Glomerular visceral epithelial cell (primary cell): ENCODE results near the gene SNTB2.

ENCODE experiments used
- DNase-seq: peaks from one replicate; pipeline ENCODE4 v3.0.0-alpha.2; 2016; ENCODE audit errors: extremely low spot score

Gene SNTB2

DNA sequence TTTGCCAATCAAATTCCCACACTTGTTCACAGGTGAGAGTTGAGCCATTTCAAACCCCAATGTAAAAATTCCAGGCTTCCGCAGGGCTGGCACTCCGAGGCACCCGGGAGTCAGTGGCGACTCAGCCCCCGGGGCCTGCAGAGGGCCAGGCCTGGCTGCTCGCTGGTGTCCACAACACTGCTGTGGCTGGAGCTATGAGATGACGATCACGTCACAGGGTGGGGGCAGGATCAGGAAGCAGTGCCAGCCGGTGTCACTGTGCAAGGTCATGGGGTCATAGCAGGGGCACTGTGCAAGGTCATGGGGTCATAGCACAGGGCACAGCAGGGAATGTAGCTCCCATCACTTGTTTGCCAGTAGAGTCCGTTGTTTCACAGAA lies 131.9 kb downstream of the SNTB2 start:
- no peak for DNase-seq

DNA sequence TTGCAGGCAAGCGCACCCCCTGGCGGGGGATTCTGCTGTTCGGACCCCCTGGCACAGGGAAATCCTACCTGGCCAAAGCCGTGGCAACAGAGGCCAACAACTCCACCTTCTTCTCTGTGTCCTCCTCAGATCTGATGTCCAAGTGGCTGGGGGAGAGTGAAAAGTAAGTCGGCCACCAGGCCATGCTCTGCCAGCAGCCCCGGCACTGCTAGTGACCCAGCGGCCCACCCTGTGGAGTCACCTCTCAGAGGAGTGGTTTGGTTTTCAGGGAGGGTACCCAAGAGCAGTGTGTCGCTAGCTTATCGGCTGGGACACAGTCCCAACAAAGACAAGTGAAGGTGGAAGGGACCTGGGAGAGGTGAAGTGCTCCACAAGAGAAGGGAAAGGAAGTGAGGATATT lies 132.4 kb downstream of the SNTB2 start:
- DNase-seq: no peak

DNA sequence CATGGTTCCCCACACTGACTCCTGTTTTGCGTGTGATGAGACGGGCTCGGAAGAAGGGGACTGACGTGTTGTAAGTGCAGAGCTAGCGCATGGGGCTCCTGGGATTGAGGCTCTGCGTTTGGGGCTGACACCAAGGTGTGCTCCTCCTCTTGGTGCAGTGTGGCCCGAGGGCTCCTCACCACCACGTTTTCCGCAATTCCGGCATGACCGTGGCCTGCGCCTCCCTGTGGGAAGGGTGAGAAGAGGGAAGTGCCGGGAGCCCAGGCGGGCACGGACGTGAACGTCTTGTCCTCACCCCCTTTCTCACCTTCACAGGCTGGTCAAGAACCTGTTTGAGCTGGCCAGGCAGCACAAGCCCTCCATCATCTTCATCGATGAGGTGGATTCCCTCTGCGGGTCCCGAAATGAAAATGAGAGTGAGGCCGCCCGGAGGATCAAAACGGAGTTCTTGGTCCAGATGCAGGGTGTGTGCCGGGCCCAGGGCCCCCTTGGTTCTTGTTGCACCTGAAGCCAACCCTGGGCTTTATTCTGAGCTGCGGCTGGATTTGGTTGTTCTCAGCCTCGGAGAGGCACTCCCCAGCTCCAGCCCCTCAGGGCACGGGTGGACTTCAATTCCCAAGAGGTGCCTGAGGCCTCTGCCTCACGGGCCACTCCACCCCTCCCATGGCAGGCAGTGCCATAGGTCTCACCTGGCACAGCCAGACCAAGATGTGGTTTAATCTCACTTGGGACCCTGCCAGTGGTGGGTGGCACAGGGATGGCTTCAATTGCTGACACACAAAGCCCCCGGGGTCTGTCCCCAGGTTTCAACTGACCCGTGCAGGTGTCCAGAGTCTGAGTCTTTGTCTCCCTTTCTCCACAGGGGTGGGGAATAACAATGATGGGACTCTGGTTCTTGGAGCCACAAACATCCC lies 133.1 kb downstream of the SNTB2 start:
- no peak for DNase-seq

DNA sequence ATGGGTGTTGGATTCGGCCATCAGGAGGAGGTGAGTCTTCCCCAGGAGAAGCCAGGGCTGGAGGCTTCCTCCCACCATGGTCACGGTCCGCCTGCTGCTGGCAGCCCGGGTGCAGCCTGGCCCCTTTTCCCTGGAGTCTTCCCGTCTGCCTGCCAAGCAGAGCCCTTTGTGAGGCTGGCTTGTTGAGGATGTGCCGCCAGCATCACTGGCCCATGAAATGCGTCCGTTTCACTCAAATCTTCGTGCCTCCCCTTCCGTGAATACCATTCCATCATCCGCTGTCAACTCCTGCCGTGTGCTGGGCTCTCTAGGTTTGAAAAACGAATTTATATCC lies 133.7 kb downstream of the SNTB2 start:
- no peak for DNase-seq

DNA sequence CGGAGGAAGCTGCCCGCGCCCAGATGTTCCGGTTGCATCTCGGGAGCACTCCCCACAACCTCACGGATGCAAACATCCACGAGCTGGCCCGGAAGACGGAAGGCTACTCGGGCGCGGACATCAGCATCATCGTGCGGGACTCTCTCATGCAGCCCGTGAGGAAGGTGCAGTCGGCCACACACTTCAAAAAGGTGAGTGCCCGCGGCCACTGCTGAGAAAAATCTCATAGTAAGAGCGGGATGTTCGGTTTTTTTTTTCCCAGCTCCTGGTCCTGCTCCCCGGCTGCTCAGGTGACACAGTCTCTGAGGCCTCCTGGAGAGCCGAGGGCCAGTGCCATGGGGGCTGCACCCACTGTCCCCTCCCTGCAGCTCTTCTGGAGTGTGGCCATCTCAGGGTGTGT lies 134.1 kb downstream of the SNTB2 start:
- DNase-seq: no peak

DNA sequence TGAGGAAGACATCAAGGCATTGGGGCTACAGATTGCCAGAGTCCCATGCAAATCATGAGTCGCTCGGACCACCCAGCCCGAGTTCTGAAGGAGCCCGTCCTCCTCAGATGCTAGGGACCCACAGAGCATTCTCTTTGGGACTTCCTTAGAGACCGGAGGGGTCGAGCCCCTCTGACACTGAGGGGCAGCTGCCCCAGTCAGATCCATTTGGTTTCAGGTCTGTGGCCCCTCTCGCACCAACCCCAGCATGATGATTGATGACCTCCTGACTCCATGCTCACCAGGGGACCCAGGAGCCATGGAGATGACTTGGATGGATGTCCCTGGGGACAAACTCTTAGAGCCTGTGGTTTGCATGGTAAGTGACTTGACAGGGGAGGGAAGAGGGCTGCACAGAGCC lies 135.4 kb downstream of the SNTB2 start:
- no peak for DNase-seq

DNA sequence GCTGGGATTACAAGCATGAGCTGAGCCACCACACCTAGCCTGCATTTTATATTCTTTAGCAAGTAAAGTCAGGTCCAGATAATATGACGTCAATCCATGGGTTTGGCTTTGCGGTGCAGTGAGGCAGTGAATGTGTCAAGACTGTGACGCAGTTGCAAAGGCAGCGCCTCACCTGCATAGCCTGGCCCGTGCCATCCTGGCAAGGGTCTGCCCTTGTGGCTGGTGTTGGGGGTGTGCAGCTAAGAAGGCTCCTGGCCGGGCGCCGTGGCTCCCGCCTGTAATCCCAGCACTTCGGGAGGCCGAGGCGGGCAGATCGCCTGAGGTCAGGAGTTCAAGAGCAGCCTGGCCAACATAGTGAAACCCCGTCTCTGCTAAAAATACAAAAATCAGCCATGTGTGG lies 136.5 kb downstream of the SNTB2 start:
- no peak for DNase-seq

DNA sequence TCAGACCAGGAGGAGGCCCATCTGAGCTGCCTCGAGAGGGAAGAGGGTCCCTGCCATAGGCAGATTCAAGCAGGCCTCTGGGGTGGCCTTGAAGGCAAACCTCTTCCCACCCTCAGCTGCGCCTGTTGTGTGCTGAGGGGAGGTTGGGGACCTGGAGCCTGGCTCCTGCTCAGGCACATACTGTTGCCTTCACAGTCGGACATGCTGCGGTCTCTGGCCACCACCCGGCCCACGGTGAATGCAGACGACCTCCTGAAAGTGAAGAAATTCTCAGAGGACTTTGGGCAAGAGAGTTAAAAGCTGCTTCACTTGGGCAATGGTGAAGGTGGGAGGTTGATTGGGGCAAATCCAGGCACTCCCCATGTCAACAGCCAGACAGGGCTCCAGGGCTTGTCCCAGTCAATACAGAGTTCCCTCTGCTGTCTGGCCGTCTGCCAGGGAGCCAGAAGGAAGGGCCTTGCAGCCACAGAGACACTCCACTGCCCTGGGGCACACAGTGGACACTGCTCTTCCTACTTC lies 137.1 kb downstream of the SNTB2 start:
- peak; percentile 13 for DNase-seq

DNA sequence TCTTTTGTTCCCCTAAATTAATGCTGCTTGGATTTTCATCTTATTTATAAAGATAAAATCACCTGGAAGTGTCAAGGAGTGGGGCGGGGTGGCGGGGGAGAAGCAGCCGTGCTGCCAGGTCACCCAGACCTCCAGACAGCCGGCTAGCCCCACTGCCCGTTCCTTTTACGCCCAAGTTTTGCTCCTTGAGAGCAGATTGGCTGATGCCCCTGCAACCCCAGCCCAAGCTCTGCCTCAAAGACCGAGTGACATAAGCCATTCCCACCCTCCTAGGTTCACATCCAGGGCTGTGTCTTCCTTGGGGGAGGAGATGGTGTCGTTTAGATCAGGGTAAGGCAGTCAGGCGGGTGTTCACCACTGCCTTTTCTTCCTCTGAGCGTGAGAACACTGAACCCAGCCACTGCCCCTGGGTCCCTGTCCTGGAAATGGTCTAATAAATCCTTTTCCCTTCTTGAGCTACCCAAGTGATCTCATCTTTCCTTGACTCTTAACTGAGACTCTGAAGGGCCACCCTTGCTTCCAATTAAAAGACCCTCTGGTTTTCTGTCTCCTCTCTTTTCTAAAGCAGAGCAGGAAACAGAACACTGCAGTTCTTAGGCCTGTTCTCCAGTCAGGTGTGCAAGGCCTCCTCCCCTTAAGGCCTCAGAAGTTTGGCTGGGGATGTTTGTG lies 137.8 kb downstream of the SNTB2 start:
- DNase-seq: no peak

DNA sequence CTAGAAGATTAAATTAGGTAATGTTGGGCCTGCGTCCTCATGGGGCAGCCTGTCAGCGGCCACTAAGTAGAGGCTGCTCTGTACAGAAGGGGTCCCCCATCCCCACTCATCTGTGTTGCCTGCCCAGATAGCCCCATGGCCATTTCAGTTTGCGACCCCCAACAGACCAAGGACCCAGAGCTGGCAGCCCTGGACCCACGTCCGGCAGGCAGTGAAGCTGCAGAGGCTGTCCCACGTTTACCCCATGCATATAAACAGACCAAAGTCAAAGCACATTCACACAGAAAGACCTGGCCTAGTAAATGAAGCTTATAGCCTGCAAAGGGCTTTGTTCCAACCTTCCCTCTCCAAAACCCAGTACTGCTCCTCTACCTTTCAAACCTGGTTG lies 138.8 kb downstream of the SNTB2 start:
- DNase-seq: no peak

DNA sequence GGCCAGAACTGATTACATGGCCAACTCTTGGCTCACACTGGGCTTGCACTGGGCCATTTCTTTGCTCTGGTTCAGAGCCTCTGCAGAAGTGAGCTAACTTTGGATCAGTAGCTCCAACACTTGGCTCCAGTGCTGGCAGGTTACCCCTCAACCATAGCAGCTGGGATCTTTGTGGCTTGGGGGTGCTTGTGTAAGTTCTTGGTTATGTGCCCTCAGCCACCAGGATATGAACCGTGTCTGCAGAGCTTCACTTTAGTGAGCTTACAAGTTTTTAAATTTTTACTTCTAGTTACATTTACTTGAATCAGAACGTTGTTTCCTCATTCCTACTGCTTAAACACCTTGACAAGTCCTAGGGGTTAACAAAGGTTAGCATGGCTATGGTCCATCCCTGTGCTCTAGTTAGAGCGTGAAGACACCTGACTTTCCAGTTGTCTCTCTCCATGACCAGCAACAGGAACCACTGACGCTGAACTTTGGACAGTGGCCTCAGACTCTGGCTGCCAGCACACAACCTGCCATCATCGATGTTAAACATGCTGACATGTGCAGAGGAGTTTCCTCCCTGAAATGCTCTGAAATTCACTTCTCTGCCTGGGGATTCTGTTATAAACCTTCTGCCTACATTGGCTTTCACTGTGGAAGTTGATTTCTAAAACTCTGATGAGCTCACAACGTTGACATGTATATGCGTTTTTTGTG lies 139.4 kb downstream of the SNTB2 start:
- DNase-seq: peak; percentile 19

DNA sequence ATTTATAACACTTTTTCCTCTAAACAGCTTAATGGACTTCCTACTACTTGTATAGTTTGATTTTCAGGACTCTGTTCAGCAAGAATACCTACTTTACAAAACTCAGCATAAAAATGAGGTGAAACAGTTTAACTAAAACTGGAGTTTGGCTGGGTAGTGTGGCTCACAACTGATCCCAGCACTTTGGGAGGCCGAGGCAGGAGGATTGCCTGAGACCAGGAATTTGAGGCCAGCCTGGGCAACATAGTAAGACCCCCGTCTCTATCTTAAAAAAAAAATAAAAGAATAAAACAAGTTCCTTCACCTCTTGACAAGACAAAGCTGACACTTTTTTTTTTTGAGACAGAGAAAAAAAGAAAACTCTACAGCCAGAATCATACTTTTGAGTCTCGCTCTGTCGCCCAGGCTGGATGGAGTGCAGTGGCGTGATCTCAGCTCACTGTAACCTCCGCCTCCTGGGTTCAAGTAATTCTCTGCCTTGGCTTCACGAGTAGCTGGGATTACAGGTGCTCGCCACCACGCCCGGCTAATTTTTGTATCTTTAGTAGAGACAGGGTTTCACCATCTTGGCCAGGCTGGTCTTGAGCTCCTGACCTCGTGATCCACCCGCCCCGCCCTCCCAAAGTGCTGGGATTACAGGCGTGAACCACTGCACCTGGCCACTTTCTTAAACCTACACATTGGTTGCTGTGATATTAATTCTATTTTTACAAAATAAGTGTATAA lies 140.8 kb downstream of the SNTB2 start:
- no peak for DNase-seq

DNA sequence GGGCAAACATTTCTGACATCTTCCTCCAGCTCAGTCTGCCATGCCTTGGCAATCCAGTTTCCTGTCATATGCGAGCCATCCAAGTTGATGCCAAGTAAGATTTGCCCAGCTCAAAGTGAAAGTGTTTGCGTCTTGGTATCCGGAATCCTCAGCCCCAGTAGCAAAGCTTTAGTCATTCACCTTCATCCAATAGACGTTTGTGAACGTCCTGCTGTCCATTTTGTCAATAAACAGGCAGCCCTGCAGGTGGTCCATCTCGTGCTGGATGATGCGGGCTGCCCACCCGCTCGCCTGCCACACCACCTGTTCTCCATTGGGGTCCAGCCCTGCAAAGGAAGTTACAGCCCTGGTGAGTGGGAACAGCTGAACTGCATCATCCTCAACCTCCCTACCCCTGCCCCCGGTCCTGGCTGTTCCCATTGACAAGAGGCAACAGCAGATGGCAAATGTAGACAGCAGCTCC lies 141.9 kb downstream of the SNTB2 start:
- DNase-seq: peak; percentile 60

DNA sequence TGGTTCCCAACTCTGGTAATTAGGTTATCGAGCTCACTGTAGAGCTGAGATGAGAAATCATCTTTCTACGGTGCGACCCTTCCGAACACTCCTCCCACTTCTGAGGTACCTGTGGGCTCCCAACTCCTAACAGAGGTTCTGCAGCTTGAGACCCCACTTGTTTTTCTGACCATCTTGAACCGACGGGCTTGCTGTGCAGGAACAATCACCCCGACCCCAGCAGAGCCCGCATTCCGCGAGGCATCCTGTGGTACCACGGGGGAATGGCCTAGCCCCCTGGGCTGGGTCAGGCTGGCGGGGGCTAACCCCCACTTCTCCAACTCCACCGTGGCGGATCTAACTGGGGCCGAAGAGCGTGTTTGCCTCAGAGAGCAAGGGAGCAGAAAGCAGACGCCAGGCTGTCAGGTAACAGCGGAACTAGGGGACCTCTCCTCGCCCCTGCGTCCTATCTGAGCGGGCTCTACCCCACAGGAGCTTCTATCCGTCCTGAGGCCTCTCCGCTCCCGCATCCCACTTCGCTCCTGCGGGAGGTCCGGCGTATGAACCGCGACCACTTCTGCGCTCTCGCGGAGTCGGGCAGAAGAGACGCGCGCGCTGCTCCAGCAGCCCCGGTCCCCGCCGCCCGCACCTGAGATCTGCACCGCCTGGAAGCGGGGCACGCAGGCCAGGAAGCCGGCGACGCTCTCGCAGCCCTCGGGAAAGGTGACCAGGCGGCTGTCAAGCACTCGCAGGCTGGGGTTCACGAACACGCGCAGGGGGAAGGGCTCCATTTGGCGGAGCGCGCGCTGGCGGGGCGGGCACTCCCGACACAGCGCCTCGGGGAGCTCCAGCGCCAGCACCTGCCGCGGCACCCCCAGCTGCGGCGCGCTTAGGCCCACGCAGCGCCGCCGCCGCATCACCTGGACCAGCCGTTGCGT lies 142.7 kb downstream of the SNTB2 start:
- peak; percentile 28 for DNase-seq

DNA sequence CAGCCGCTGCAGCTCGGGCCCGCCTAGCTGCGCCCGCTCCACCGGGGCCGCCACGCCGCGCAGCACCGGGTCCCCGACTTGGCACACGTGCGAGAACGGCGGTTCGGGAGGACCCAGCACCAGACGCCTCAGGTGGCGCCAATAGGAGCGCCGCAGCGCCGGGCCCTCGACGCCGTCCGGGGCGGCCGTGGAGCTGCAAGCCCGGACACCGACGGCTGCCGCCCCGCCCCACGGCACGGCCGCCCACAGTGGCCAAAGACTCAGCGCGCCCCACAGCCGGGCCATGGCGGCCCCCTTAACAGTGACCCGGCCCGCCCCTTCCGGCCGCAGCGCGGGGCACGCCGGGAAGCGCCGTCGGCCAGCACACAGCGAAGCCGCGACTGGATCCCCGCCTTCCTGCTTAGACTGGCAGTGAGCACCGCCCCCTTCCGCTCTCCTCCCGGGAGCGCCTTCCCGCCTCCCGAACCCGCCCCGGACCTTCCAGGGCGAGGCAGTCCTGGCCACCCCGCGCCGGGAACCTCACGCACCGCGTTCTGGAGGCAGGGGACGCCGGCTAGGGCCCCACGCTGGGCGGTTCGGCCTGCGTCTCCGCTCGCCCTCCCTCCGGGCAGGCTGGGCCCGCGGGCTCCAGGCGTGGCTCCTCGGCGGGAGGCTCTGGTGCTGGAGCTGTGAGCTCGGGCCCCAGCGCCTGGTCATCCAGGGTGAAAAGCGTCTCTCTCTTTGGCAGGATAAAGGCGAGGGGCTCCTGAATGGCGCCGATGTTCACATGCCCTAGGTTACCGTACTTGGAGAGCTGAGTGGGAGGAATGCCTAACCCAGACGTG lies 143.5 kb downstream of the SNTB2 start, which contains the start of gene PDF:
Gene PDF, minus strand, starts transcription at position 303 of the 824 bp plus-strand sequence. Its CDS starts 18 bp downstream, at position 285.
- DNase-seq: peak; percentile 92

DNA sequence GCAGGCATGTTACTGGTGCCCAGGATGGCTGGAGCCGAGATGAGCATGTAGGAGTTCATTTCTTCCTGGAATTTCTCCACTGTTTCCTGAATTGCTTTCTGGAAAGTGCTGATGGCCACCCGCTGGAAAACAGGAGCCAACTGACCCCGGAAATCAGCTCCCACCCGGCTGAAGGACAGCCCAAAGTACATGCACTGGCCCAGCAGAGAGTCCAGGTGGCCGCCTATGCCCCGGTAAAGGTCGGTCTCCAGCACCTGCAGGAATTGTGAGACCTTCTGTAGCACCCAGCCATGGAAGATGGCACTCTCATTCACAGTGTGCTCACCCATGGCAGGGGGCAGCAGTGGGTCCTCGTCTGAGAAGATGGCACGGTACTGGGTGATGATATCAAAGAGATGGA lies 147.7 kb downstream of the SNTB2 start:
- DNase-seq: no peak

DNA sequence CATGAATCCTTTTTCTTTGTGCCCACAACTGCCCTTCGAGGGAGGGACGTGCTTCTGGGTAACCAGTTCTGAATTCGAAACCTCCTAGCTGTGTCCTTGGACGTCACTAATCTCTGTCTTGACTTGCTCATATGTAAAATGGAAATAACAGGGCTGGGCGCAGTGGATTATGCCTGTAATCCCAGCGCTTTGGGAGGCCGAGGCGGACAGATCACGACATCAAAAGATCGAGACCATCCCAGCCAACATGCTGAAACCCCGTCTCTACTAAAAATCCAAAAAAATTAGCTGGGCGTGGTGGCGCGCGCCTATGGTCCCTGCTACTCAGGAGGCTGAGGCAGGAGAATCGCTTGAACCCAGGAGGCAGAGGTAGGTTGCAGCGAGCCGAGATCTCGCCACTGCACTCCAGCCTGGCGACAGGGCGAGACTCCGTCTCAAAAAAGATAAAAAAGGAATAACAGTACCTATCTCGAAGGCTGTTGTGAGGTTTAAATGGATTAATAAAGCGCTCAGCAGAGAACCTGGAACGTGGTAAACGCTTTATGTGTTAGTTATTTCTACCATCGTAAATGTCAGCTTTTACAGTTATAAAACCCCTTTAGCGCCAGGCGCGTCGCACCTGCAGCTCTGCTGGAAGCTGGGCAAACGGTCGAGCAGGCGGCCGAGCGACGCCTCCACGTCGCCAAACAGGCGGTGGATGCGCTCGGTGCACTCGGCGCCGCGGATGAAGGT lies 151.8 kb downstream of the SNTB2 start:
- no peak for DNase-seq

DNA sequence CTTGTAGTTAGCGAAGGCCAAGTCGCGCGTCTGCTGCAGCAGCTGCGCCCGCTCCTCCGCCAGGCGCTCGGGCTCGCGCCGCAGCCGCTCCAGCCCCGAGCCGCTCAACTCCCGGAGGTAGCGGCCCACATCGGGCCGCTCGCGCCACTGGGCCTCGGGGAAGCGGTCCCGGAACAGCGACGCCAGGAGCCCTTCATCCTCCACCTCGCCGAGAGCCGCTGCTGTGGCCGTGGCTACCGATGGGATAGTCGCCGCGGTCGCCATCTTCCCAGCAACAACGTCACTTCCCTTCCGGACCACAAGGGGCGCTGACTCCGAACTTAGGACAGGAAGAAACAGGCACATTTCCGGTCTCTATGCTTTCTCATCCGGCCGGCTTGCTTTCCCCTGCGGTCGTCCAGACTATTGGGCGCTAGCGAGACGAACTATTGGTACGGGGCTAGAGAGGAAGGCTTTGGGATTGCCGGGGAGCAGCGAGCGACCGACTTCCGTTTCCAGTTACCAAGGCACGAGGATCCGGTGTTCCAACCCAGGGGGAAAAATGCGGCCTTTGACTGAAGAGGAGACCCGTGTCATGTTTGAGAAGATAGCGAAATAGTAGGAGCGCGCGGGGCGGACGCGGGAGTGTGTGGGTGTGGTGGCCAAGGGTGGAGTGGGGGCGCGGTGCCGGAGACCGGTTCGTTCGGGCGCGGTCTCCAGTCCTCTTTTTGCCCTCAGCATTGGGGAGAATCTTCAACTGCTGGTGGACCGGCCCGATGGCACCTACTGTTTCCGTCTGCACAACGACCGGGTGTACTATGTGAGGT lies 152.5 kb downstream of the SNTB2 start, which contains the start of the genes COG8 and NIP7:
Gene COG8, minus strand, starts transcription at position 276 of the 806 bp plus-strand sequence. Its CDS starts 12 bp downstream, at position 264.
Gene NIP7, plus strand, starts transcription at position 484 of the 806 bp plus-strand sequence. Its CDS starts 58 bp downstream, at position 542.
- peak; percentile 97 for DNase-seq
